ENCODE results near the gene TAOK3. TPM values are rescaled to one million over a fixed set of nuclear protein-coding genes. Genes with fewer than 3 reads are reported as not detected.

TAOK3 gene
- 18.6 and 29.1 TPM in 2 replicates for total RNA-seq

GRCh38 chr12:118372541-118373495, at the start of gene TAOK3:
Gene TAOK3 (minus strand): TSS chr12:118372907. CDS start chr12:118255567, 117,340 bp downstream.

GRCh38 chr12:118376089-118377020, 3.6 kb upstream of the TAOK3 start, which contains the start of gene SUDS3:
Gene SUDS3 (plus strand): TSS chr12:118376555. CDS start chr12:118376692, 137 bp downstream.

GRCh38 chr12:118135788-118136558, 236.7 kb downstream of the TAOK3 start, which contains the start of gene PEBP1:
Gene PEBP1 (plus strand): TSS chr12:118136124. CDS start chr12:118136210, 86 bp downstream.

GRCh38 chr12:118103601-118104382, 268.9 kb downstream of the TAOK3 start, which contains the start of gene VSIG10:
Gene VSIG10 (minus strand): TSS chr12:118104011. CDS start chr12:118103671, 340 bp downstream.

Other genes with a start within 250 kb of the TAOK3 start
- gene PEBP1, start 236.8 kb downstream of the TAOK3 start, total RNA-seq: 192 and 254 TPM in 2 replicates
- 22.5 and 29.5 TPM in 2 replicates for gene SUDS3, start 3.6 kb upstream of the TAOK3 start, total RNA-seq

Data from epithelial cell of alveolus of lung (primary cell).